Hepatocyte (in vitro differentiated cells): Measurements from ENCODE around the gene PXMP2.

Experiments
- EZH2phosphoT487 ChIP-seq: fragments of 200-600 bp; sonication (generic); IDR thresholded peaks from one replicate; pipeline ENCODE4 v1.6.1; 2018; ENCODE audit warnings: antibody characterized with exemption, mild to moderate bottlenecking, low read depth, moderate library complexity; ENCODE audit not compliant: unreplicated experiment, severe bottlenecking
- TF ChIP-seq, protein P1 (sequence below): fragments of 200-600 bp; sonication (generic); IDR thresholded peaks from 2 replicates; pipeline ENCODE4 v1.5.1; 2016; ENCODE audit warnings: antibody characterized with exemption, mild to moderate bottlenecking; ENCODE audit not compliant: poor library complexity

GRCh38 chr12:132754160-132754932 lies 67.0 kb downstream of the PXMP2 start:
- TF ChIP-seq, protein P1, sequence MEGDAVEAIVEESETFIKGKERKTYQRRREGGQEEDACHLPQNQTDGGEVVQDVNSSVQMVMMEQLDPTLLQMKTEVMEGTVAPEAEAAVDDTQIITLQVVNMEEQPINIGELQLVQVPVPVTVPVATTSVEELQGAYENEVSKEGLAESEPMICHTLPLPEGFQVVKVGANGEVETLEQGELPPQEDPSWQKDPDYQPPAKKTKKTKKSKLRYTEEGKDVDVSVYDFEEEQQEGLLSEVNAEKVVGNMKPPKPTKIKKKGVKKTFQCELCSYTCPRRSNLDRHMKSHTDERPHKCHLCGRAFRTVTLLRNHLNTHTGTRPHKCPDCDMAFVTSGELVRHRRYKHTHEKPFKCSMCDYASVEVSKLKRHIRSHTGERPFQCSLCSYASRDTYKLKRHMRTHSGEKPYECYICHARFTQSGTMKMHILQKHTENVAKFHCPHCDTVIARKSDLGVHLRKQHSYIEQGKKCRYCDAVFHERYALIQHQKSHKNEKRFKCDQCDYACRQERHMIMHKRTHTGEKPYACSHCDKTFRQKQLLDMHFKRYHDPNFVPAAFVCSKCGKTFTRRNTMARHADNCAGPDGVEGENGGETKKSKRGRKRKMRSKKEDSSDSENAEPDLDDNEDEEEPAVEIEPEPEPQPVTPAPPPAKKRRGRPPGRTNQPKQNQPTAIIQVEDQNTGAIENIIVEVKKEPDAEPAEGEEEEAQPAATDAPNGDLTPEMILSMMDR = no peak
- no peak for TF ChIP-seq EZH2phosphoT487
